Activated gamma-delta T cell treated with anti-CD3 and anti-CD28 coated beads, Interleukin-2, amount 50 U/mL, for 16 hours (primary cell): Measurements from ENCODE around the gene TMEM175.
"Not testable (repeated sequence)": the region's sequence is repeated elsewhere in the genome, so short reads cannot be mapped to it uniquely, and the experiment has no call there.

Experiments
- DNase-seq: peaks from one replicate; pipeline ENCODE4 v3.0.0-alpha.2; 2020; ENCODE audit warnings: low read depth

TMEM175 gene

GRCh38 chr4:989722-990471, 57.6 kb downstream of the TMEM175 start:
- no peak for DNase-seq

DNA sequence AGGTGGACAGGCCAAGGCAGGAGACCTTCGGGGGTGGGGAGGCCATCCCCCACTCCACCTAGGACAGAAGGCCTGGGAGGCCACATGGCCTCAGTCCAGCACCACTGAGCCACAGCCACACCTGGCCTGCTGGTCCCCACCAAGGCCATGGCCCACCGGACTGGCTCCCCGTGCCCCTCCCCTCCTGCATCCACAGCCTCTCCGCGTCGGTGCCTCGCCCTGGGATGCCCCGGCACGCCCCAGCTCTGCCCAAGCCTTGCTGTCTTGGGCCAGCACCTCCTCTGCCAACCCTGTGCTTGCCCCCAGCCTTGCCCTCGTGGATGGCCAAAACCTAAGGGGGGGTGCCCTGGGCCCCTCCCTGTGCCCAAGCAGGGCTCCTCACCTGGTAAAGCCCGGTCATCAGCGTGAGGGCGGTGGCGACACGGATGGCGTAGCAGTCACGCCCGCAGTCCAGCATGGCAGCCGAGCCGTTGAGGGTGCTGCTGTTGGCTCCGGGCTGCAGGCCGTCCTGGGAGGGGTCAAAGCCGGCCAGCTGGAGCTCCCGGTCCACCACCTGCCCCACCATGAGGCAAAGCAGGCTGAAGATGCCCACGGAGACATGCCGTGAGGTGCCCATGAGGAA, 58.6 kb downstream of the TMEM175 start:
- DNase-seq = no peak

- DNase-seq = no peak
Measured at GRCh38 chr4:991451-992296, 59.4 kb downstream of the TMEM175 start.

GRCh38 chr4:992297-993110, 60.2 kb downstream of the TMEM175 start:
- DNase-seq = no peak

DNA sequence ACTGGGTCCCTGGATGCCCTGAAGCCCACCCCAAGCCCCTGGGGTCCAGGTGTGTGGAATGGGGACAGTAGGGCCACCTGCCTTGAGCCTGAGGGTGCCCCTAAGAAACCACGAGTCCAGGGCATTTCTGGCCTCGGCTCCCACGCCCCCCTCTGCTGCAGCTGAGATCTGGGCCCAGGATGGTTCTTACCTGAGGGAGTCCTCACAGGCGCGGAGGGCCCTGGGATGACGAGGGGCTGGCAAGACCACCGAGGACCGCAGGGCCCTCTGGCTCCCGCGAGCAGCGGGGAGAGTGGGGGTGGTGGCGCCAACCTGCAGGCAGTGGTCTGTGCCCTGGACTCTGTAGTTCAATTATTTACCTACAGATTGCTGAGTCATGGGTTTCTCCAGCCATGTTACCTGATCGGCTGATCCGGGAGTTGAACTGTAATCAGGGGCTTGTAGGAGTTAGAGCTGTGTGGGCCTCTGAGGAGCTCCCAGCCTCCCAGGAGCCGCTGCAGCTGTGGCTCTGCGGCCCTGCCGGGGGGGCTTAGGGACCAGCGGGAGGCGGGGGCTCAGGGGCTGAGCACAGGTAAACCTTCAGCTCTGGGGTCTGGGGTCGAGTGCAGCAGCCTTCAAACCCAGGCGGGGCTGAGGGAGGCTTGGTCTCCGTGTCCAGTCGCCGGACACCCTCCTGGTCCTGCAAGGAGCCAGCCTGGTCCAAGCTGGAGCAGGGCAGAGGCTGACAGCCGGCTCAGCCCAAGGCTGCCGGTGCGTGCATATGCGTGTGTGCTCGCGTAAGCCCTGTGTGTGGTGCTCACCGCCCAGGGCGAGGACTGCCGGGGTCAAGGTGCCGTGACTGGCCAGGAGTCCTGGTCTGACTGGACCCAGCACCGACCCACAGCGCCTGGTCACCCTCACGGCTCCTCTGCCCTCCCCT, 61.1 kb downstream of the TMEM175 start, which contains the start of gene SLC26A1:
SLC26A1 (minus strand) TSS at position 294 of the 919 bp plus-strand sequence. CDS start 1,701 bp downstream, outside the sequence.
- no peak for DNase-seq

- no peak for DNase-seq
Measured at GRCh38 chr4:995311-996026, 63.2 kb downstream of the TMEM175 start.

DNA sequence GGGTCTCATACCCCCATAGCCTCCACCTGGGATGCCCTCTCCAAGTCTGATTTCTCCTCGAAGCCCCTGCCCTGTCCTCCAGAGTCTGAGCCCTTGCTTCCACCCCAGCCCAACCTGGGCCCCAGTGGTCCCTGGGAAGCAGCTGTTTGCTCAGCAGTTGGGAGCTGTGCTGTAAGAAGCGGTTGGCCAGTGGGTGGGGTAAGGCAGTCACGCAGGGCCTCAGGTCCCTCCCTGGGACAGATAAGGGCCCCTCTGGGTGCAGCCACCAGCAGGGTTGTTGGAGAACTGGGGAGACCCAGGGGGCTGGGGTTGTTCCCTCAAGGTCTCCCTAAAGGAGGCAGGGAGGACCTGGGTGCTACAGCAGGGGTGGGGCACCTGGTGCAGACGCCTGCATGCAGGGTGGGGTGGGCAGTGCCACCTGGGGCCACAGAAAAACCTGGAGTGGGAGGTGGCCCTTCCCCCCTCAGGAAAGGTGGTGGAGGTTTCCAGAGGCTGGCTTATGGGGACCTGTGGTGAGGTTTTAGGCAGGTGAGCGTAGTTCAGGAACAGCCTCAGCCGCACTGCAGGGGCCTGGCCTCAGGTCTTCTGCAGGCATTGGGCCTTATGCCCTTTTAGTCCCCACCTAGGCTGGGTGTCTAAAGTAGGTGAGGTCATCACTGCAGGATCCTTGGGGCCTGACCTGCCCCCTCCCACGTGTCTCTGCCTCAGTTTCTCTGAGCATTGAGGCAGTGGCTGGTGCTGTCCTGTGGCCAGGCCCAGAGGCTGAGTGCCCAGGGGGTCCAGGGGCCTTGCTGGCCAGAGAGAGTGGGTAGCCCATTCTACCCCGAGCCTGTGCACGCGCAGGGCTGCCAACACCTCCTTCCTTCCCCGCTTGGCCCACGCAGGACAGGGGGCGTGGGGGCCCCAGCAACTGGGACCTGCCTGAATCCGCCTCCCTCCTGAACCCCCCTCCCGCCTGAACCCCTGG, 64.1 kb downstream of the TMEM175 start:
- DNase-seq = no peak

GRCh38 chr4:996997-997374, 64.7 kb downstream of the TMEM175 start:
- DNase-seq = no peak

DNA sequence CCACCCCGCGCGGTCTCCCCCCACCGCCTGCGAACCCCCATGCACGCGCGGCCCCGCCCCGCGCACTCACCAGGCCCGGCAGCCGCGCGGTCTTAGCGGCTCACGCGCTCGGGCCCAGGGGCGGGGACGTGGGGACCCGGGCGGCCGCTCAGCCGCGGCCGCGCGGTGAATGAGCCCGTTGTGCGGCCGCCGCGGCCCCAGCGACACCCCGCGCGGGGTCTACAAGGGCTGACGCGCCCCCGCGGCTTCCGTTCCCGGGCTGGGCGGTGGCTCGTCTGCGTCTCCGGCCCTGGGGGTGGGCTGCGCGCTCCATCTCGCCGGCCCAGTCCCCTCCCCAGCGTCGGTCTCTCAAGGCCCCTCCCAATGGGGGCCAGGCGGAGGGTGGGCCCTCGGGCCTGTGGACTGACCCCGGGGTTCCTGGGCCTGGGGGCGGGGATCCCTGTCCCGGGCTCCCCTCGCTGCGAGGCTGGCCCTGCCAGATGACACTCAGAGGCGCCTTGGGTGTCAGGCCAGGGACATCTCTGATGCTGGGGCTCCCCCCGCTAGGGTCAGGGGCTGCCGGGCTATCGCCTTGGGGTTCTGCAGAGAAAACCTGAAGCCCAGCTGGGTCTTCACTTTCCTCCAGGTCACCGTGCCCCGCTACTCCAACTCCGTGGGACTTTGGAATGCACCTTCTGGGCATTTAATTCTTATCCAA, 65.3 kb downstream of the TMEM175 start:
- no peak for DNase-seq

GRCh38 chr4:998096-998691, 65.9 kb downstream of the TMEM175 start:
- DNase-seq = no peak

- DNase-seq = not testable (repeated sequence)
Measured at GRCh38 chr4:999240-999863, 67.1 kb downstream of the TMEM175 start.

DNA sequence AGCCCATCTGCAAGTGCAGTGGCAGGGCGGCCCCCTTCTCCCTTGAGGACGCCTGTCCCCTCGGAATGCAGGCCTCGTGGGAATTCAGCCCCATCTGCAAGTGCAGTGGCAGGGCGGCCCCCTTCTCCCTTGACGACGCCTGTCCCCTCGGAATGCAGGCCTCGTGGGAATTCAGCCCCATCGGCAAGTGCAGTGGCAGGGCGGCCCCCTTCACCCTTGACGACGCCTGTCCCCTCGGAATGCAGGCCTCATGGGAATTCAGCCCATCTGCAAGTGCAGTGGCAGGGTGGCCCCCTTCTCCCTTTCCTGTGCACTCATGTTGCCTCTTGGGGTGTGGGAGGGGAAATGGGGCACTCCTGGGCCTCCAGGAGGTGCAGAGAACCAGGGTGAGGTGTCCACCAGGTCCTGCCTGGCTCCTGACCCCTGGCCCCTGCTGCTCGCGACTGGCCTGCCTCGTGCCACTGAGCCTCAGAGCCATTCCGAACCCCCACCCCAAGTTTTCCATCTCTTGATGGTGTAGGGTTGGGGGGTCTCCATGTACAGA, 67.7 kb downstream of the TMEM175 start:
- DNase-seq = no peak

DNA sequence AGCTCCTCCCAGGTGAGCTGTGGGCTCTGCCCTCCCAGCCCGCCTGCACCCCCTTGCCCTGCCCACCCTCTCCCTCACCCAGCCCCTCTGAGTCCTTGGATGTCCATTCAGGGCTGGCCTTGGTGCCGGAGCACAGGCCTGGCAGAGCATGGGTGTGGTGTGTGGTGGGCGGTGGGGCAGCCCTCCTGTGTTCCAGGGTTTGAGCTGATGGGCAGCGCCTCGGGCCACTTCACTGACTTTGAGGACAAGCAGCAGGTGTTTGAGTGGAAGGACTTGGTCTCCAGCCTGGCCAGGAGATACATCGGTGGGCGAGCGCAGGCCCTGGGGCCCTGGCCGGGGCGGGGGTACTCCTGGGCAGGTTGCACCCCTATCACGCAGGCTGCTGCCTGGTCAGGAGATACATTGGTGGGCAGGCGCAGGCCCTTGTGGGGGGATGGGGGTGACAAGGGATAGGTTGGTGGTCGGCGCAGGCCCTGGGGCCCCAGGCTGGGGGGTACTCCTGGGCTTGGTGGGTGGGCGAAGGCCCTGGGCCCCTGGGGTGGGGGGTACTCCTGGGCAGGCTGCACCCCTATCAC, 68.5 kb downstream of the TMEM175 start:
- no peak for DNase-seq

DNA sequence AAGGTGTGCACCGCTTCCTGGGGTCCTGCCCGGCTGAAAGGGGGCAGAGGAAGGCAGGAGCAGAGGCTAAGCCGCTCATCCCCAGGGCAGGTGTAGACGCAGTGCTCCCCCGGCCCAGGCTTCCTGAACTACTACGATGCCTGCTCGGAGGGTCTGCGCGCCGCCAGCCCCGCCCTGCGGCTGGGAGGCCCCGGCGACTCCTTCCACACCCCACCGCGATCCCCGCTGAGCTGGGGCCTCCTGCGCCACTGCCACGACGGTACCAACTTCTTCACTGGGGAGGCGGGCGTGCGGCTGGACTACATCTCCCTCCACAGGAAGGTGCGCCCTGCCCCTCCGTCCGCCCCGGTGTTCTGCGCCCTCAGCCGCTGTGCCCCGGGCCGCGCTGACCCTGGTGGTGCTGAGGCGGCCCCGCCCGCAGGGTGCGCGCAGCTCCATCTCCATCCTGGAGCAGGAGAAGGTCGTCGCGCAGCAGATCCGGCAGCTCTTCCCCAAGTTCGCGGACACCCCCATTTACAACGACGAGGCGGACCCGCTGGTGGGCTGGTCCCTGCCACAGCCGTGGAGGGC, 69.4 kb downstream of the TMEM175 start:
- no peak for DNase-seq

- DNase-seq = no peak
Measured at GRCh38 chr4:1002131-1002630, 69.9 kb downstream of the TMEM175 start.

- no peak for DNase-seq
Measured at GRCh38 chr4:1002631-1003251, 70.5 kb downstream of the TMEM175 start.
